GM21447 (cell line): ENCODE data around the gene CRBN.
A peak's percentile ranks its signal among the peaks of the same experiment; 100 is the strongest.

ENCODE experiments used
- ATAC-seq: cut with Tn5 transposase; IDR thresholded peaks from one replicate; pipeline ENCODE4 v1.9.1; 2021; ENCODE audit not compliant: unreplicated experiment

CRBN gene

DNA sequence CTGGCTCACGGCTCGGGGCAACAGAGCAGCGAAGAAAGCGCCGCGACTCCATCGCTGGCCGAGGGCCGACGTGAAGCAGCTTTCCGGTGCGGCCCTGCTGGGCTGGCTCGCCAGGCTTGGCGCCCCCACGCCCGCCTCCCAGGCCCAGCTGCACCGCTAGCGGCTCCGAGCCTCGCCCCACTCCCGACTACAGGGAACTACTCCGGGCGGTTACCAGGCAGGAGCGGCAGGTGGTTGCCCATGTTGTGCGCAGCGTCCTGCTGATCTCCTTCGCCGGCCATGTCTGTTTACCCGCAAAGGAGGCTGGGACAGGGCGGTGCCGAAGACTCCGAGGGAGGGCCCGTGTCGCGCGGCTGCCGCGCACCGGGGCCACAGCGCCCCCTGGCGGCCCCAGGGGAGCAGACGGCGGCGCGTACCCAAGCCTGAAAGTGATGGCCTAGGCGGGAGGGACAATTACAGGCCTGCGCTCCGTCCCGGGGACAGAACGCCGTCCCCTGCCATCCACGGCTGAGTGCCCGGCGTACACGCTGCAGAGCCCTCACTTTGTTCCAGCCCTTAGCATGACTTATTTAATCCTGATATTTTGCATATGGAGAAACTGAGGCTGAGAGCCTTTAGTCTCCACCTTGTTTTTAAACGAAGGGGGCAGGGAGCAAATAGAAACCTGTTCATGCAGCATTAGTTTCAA, at the start of gene CRBN:
Gene CRBN (minus strand): TSS at position 285 of the 688 bp plus-strand sequence. CDS start 4 bp downstream, at position 281.
- peak; percentile 98 for ATAC-seq

- ATAC-seq = no peak
These were observed 48.1 kb upstream of the CRBN start for GRCh38 chr3:3227640-3228039.

GRCh38 chr3:3221528-3221927, 42.0 kb upstream of the CRBN start:
- ATAC-seq = no peak

- no peak for ATAC-seq
These were observed 36.9 kb upstream of the CRBN start for GRCh38 chr3:3216401-3216800.

GRCh38 chr3:3212781-3213440, 33.4 kb upstream of the CRBN start:
- ATAC-seq = no peak

GRCh38 chr3:3209714-3210113, 30.2 kb upstream of the CRBN start:
- no peak for ATAC-seq

DNA sequence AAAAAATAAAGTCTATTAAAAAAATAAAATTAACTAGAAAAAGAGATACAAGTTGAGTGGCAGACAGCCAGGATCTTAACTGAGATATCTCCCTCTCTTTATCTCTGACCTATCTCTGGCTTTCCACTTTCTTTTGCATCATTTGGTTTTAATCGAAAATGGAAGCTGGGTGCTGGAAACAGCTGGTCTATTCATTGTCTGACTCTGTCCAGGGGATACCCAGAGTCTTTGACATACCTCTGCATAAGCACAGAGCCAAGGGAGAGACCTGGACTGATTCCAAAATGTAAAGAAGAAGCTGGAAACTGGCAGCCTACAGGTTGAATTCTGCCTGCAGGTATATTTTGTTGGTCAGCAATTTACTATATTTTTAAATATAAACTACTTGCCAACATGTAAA, 29.6 kb upstream of the CRBN start:
- ATAC-seq = no peak

GRCh38 chr3:3201611-3202010, 22.1 kb upstream of the CRBN start:
- peak; percentile 91 for ATAC-seq

GRCh38 chr3:3200632-3201212, 21.2 kb upstream of the CRBN start:
- ATAC-seq = peak; percentile 57

GRCh38 chr3:3199306-3199705, 19.8 kb upstream of the CRBN start:
- ATAC-seq = no peak

- ATAC-seq = no peak
These were observed 16.8 kb upstream of the CRBN start for GRCh38 chr3:3196148-3196861.

DNA sequence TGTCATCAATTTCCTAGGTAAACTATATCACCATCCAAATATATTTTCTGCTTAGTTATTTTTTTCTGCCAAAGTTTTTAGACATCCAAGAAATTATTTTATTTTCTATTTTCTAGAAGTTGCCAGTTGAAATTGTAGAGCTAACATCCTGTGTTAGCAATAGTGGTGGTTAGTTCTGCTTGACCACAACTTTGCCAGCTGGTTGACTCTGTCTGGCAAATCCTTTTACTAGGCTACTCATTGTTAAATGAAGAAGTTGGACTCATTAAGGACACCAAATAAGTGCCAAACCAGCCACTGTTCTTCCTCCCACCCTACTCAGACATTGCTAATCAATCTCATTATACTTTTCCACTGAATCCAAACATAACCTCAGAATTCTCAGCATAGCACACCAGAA, 15.4 kb upstream of the CRBN start:
- no peak for ATAC-seq

GRCh38 chr3:3192286-3192675, 12.8 kb upstream of the CRBN start:
- no peak for ATAC-seq

GRCh38 chr3:3191675-3192285, 12.3 kb upstream of the CRBN start:
- ATAC-seq = no peak

GRCh38 chr3:3189961-3190360, 10.5 kb upstream of the CRBN start:
- no peak for ATAC-seq

GRCh38 chr3:3189102-3189727, 9.7 kb upstream of the CRBN start:
- no peak for ATAC-seq

- ATAC-seq = no peak
These were observed 5.4 kb upstream of the CRBN start for GRCh38 chr3:3184876-3185275.

DNA sequence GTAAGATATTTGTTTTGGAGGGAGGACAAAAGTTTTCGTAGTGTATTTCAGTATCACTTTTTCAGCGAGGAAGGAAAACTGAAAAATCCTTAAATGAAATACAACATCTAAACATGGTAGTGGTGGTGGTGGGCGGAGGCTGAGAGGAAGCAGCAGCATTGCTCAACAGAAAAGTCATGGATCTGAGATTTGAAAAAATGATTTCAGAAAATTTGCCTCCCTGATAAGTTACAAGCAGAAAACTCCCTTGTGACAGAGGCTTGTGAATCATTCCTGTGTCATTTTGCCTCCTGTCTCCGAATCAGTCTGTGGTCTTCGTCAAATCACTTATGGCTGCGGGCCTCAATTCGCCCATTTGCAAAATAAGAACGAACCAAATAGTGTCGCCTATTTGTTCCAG, 965 bp upstream of the CRBN start:
- no peak for ATAC-seq

- peak; percentile 2 for ATAC-seq
These were observed 778 bp downstream of the CRBN start for GRCh38 chr3:3178498-3179328.
